Fibroblast of villous mesenchyme (primary cell): Measurements from ENCODE around the gene PRDM16. TPM values are rescaled to one million over a fixed set of nuclear protein-coding genes. Genes with fewer than 3 reads are reported as not detected.
"Not testable (repeated sequence)": the region's sequence is repeated elsewhere in the genome, so short reads cannot be mapped to it uniquely, and the experiment has no call there.

Source experiments
- DNase-seq: peaks from one replicate; pipeline ENCODE4 v3.0.0-alpha.2; 2010; ENCODE audit warnings: low read depth
- H3K4me3 ChIP-seq: 2 replicates; pipeline ENCODE4 v1.5.1; 2011; ENCODE audit warnings: low read depth, mild to moderate bottlenecking, low read length
- total RNA-seq: library from RNA; depleted of rRNA; stranded (reverse); fragments of >200 nt; gene quantifications from 2 replicates; pipeline ENCODE4 v1.2.3, GENCODE V29; 2012
- TF ChIP-seq, protein P1 (sequence below): IDR thresholded peaks from 2 replicates; pipeline ENCODE4 v1.5.1; 2012; ENCODE audit warnings: low read depth, mild to moderate bottlenecking, low read length; ENCODE audit not compliant: insufficient read depth

PRDM16 gene
- total RNA-seq, 1 donor, result 1.7 TPM

DNA sequence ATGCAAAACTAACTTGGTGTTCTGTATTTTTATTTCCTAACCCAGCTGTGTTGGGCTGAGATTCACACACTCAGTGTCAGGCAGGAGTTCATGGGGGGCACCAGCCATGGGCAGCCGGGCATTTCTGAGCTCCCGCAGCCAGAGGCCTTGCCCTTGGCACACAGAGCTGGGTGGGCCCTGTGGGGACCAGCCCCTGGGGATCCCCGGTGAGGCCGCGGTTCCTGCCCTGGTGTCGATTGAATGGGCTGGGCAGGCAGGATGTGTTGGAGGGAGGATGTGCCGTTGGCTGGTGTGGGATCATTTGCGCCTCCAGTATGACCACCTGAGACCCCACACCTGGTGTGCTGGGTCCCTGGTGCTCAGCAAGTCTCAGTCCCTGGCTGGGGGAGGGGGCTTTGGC lies 91.0 kb downstream of the PRDM16 start:
- no peak for DNase-seq
- no peak overlapping the region for H3K4me3 ChIP-seq
- TF ChIP-seq, protein P1, sequence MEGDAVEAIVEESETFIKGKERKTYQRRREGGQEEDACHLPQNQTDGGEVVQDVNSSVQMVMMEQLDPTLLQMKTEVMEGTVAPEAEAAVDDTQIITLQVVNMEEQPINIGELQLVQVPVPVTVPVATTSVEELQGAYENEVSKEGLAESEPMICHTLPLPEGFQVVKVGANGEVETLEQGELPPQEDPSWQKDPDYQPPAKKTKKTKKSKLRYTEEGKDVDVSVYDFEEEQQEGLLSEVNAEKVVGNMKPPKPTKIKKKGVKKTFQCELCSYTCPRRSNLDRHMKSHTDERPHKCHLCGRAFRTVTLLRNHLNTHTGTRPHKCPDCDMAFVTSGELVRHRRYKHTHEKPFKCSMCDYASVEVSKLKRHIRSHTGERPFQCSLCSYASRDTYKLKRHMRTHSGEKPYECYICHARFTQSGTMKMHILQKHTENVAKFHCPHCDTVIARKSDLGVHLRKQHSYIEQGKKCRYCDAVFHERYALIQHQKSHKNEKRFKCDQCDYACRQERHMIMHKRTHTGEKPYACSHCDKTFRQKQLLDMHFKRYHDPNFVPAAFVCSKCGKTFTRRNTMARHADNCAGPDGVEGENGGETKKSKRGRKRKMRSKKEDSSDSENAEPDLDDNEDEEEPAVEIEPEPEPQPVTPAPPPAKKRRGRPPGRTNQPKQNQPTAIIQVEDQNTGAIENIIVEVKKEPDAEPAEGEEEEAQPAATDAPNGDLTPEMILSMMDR, result no peak

GRCh38 chr1:3160647-3161145 lies 91.7 kb downstream of the PRDM16 start:
- TF ChIP-seq, protein P1, result no peak
- DNase-seq, result no peak
- H3K4me3 ChIP-seq, result no peak overlapping the region

DNA sequence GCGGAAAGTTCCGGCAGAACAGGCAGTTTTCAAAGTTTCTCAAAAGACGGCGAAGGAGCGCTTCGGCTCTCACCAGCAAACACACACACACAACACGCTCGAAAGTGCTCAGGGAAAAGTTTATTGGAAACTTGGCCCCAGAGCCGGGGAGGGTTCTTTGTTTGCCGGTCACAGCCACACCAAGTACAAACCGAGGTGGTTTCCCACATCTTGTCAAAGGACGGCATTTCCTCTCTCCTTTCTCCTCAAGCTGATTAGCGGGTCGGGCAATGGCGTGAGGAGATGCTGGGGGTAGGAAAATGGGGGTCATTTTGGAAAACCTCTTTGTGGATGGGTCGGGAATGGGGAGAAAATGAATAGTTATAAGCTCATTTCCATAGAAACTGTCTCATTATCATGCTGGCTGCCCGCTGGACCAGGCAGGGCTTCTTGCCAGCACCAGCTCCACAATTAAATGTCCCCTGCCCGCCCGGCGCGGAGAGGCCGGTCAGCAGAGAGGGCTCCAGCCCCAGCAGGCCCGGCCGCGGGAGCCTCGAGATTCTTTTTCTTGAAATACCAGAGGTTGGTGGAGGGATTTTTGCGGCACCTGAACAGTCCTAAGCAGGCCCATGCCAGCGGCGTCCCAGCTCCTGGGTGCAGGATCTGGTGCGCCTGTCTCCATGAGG lies 92.3 kb downstream of the PRDM16 start:
- no peak for DNase-seq
- no peak overlapping the region for H3K4me3 ChIP-seq
- TF ChIP-seq, protein P1, result no peak

DNA sequence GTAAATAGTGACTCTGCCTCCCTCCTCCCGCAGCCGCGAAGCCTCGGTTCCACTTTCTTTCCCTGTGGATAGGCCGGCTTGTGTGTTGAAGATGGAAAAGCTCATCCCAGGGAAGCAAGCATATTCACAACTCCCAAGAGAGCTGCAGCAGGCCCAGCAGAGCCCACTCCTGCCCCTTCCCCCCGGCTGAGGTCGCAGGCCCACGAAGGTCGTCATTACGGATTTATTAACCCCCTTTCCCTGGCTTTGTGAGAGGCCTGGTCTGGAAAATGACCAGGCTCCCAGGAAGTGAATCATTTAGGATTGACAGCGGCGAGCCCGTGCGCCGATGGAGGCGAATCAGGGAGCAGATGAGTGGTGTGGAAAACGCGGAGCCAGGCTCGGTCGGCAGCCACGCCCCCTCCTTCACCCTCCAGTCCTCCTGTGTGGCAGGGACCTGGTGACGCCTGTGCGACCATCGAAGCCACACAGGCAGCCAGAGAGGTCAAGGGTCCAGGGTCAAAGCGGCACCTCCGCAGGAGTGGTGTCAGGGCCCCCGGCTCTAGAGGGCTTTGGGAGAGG lies 93.4 kb downstream of the PRDM16 start:
- DNase-seq, result no peak
- TF ChIP-seq, protein P1, result no peak
- no peak overlapping the region for H3K4me3 ChIP-seq

GRCh38 chr1:3163356-3163755 lies 94.4 kb downstream of the PRDM16 start:
- no peak overlapping the region for H3K4me3 ChIP-seq
- TF ChIP-seq, protein P1, result no peak
- DNase-seq, result no peak

DNA sequence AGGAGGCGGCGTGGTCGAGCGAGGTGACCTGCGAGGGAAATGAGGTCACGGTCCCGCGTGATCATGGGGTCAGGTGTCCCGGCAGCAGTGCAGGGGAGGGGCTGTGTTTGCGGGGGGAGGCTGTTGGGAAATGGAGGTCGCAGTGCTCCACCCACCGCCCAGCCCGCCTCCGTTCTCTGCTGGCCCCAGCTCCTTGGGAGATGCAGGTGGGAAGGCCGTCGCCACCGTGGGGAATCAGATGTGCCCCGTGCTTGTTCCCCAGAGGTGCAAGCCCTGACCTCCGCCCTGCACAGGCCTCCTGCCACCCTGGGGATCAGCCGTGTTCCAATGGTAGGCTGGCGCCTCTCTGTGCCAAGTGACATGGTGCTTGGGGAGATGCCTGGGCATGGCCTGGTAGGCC lies 95.7 kb downstream of the PRDM16 start:
- no peak overlapping the region for H3K4me3 ChIP-seq
- TF ChIP-seq, protein P1, result no peak
- DNase-seq, result no peak

DNA sequence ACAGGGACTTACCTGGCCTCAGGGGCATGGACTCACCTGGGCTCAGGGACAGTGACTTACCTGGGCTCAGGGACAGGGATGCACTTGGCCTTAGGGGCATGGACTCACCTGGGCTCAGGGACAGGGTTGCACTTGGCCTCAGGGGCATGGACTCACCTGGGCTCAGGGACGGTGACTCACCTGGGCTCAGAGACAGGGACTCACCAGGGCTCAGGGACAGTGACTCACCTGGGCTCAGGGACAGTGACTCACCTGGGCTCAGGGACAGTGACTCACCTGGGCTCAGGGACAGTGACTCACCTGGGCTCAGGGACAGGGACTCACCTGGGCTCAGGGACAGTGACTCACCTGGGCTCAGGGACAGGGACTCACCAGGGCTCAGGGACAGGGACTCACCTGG lies 96.2 kb downstream of the PRDM16 start:
- H3K4me3 ChIP-seq, DNase-seq: not testable (repeated sequence)
